GM18517 (cell line): ENCODE data around the gene CTNNA3.
"Not testable (repeated sequence)": the region's sequence is repeated elsewhere in the genome, so short reads cannot be mapped to it uniquely, and the experiment has no call there.

Source experiments
- ATAC-seq: cut with Tn5 transposase; IDR thresholded peaks from one replicate; pipeline ENCODE4 v1.9.1; 2021; ENCODE audit warnings: mild to moderate bottlenecking, moderate library complexity; ENCODE audit not compliant: unreplicated experiment

The CTNNA3 gene

GRCh38 chr10:67259319-67259929 is 436.6 kb downstream of the CTNNA3 start:
- no peak for ATAC-seq

DNA sequence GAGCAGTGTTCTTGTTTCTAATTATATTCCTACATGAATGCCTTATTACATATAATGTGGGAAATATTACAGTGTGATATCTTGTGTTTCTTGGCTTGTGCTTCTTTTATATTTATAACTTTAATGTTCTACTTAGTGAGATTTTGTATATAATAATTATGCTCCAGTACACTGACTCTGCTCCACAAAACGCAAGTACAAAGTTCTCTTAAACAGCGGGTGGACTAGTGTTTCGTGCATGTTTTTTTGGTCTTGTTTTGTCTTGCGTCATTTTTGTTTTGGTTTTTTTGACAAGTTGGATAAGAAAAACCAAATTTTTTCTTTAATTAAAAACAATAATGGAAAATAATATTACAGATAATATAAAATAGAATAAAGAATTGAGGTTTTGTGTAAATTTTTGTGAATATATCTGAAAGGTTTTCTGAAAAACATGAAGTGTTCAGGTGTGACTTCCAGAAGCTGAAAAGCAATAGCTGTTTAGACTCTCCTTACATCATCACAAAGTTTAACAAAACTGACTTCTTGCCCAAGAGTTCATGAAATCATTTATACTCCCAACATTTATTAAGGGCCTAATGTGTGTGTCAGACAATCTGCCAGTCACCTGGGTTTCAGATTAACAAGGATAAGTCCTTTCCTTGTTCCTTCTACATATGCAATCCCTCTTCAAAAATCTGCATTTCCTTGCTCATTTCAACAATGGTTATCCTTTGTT is 438.4 kb downstream of the CTNNA3 start:
- no peak for ATAC-seq

DNA sequence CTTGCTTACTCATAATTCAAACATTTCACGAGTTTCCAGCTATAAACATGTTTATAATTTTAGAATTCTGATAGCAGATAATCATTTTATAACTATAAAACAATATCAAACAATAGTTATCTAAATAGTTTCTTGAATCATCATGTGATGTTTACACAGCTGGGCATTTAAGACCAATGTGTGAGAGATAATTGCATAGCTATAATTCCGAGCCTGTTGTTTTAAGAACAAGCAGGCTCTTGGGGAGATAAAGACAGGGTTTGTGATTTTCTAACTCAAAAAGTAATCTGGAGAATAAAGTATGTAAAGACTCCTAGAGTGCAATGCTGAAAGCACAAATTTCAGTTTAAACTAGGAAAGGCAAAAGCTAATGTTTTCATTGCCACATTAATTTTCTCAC is 439.0 kb downstream of the CTNNA3 start:
- no peak for ATAC-seq

DNA sequence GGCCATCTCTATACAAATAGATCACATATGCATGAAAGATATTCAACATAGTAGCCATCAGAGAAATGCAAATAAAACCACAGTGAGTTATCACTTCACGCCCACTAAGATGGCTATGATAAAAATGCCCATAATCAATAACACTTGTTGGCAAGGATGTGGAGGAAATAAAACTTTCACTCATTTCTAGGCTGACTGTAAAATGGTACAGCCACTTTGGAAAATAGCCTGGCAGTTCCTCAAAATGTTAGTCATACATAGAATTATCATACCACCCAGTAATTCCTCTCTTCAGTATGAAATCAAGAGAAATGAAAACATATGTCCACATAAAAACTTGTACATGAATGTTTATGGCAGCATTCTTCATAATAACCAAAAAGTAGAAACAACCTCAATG is 445.3 kb downstream of the CTNNA3 start:
- no peak for ATAC-seq

DNA sequence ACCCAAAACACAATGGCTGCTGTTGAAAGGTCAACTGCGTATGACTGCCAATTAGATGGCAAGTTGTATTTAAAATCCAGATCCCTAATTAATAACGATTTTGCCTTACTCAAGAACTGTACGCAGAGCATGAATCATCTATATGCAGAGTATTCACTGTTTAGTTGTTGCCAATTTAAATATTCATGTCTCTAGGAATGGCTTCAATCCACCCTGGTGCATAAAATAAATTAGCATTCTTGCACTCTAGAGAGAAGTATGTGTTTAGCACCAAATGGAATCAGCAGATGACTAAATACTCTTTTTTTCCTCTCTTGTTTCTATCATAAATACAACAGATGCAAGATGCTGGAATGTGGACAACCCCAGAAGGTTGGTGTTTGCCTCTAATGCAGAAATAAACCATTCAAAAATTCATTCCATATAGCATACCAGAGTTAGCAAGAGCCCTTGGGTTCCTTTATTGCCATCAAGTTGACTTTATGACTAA is 449.9 kb downstream of the CTNNA3 start:
- no peak for ATAC-seq

- no peak for ATAC-seq
These were observed 453.5 kb downstream of the CTNNA3 start for GRCh38 chr10:67242528-67242927.

DNA sequence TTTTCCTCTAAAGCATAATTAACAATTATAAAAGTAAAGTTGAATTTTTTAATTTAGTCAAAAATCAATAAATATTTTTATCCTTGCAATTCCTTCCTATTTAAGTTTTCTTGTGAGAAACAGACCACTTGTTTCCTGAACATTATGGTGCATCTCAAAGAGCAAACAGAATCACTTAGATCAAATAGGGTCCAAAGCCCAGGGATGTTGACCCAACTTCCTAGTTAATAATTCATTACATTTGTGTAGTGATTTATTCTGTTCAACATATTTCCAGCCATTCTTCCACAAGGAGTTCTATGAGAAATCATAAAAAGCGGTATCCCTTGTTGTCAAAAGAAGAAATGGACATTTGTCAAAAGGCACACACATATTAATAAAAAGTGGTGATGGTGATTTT is 454.5 kb downstream of the CTNNA3 start:
- ATAC-seq, result no peak

DNA sequence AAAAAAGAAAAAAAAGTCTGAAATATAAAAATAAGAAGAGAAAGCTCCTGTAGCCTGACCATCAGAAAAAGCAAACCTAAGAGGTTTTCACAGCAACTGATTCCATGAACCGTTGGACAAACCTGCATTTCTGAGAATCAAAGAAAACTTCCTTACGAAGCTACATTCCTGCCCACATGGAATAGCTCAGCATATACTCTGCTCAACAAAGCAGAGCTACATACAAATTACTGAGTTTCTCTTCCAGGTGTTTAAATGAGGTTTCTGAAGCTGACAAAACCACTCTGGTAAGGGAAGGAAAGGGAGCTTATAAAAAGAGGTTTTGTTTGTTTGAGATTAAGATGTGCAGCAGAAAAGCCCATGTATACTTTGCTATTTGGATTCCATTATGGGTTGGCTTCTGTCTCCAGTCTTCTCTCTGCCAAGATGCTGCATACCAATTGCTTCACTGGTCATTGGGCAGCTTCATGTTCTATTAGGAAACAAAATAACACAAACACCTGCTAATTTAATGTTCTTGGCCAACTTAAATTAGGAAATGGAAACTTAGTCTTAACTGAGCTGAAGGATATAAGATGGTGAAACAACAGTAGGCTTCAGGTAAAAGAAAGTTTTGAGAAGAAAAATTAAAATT is 456.0 kb downstream of the CTNNA3 start:
- ATAC-seq, result no peak

DNA sequence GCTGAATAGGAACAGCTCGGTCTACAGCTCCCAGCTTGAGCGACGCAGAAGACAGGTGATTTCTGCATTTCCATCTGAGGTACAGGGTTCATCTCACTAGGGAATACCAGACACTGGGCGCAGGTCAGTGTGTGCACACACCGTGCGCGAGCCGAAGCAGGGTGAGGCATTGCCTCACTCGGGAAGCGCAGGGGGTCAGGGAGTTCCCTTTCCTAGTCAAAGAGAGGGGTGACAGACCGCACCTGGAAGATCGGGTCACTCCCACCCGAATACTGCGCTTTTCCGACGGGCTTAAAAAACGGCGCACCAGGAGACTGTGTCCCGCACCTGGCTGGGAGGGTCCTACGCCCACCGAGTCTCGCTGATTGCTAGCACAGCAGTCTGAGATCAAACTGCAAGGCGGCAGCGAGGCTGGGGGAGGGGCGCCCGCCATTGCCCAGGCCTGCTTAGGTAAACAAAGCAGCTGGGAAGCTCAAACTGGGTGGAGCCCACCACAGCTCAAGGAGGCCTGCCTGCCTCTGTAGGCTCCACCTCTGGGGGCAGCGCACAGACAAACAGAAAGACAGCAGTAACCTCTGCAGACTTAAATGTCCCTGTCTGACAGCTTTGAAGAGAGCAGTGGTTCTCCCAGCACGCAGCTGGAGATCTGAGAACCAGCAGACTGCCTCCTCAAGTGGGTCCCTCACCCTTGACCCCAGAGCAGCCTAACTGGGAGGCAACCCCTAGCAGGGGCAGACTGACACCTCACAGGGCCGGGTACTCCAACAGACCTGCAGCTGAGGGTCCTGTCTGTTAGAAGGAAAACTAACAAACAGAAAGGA is 465.1 kb downstream of the CTNNA3 start:
- not testable (repeated sequence) for ATAC-seq

DNA sequence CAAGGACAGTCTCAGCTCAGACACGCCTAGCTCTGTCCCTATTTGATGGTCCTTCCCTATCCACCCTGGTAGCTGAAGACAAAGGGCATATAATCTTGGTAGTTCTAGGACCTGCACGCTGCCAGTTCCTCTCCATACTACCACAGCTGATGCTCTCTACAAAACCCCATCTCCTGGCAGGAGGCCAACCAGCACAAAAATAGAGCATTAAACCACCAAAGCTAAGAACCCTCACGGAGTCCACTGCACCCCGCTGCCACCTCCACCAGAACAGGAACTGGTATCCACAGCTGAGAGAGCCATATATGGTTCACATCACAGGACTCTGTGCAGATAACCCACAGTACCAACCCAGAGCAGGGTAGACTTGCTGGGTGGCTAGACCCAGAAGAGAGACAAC is 470.8 kb downstream of the CTNNA3 start:
- ATAC-seq, result no peak

- no peak for ATAC-seq
These were observed 471.4 kb downstream of the CTNNA3 start for GRCh38 chr10:67224553-67224952.

DNA sequence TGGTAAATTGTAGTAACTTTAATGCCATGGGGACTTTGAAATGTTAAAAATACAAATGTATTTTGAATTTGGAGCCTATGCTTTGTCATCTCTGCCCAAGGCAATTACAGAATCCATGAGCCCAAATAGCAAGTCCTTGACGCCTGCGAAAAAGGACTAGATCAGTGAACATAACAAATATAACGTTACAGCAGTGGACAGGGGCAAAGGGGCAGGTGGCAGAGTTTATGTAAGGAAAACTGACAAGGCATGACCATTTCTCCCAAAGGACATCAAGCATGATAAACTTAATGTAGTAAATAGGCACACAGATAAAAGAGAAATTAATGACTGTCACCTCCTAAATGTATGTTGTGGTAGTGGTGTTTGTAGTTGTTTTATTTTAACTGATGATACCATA is 473.1 kb downstream of the CTNNA3 start:
- ATAC-seq, result no peak

DNA sequence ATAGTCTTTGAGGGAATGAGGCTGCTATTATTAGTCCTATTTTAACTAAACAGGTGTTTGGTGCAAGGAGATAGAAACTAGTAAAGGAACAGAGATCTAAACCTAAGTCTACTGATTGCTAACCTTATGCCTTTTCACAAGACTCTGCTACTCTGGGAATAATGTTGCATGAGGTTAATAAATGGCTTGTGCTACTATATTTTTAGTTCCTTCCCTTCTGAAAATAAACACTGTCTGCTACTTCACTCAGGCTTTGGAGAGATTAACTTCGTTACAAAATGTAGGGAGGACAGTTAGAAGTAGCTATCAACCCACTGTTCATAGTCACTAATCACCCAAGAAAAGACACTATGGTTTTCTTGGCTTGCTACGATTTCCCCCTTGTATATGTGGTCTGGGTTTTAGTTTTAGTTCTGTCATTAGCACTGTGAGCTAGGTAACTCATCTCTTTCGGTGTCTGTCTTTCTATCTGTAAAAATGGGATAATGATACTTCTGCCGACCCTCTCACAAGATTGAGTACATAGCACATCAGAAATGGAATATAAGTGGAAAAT is 474.0 kb downstream of the CTNNA3 start:
- no peak for ATAC-seq

GRCh38 chr10:67211680-67212079 is 484.3 kb downstream of the CTNNA3 start:
- no peak for ATAC-seq

DNA sequence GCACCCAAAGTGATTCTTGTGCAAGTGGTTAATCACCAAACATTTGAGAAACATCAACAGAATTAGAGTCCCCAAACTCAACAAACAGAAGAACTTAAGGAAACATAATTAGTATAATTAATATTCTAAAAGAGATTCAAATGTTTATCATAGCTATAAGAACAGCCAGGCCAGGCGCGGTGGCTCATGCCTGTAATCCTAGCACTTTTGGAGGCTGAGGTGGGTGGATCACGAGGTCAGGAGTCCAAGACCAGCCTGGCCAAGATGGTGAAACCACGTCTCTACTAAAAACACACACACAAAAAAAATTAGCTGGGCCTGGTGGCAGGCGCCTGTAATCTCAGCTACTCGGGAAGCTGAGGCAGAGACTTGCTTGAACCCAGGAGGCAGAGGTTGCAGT is 488.1 kb downstream of the CTNNA3 start:
- not testable (repeated sequence) for ATAC-seq

DNA sequence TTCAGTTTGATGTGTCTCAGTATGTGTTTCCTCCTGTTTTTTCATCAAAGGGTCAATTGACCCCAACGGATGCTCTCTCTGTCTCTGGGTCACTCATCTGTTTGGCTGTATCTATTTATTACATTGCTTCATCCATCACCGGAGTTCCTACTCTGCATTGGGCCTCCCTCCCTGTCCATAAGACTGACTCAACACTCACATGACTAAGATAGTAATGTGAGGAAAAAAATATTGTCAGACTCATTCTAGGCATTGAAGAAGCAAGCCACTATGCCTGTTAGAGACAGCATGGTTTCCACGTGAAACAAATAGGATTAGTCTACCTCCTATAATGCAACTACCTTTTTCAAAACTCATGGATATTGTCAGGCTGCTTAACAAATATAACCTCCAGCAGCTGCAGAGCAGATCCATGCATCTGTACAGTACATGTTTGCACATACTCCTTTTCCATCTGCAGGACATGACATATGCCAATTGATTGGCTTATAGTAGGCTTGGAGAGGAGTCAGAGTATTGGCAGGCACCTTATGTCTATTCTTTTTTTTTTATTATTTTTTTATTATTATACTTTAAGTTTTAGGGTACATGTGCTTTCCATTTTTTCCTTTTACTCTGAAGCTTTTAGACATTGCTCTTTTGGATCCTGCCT is 495.0 kb downstream of the CTNNA3 start:
- no peak for ATAC-seq

GRCh38 chr10:67175354-67175753 is 520.6 kb downstream of the CTNNA3 start:
- no peak for ATAC-seq

- no peak for ATAC-seq
These were observed 522.2 kb downstream of the CTNNA3 start for GRCh38 chr10:67173787-67174186.

DNA sequence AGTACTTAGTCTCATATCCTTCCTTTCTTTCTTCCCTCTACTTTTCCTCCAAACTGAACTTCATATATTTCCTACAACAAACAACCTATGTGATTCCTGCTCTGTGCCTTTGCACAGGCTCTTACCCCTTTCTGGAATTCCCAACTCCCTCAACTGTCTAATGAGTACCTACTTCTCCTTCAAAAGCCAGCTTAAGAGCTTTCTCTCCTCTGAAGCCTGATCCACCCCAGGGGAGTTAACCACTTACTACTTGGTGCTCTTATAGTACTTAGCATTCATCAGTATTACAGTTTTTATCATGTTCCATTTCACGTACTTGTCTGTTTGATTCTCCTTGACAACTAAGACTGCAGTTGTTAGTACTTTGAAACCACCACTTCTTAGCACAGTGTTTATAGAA is 524.0 kb downstream of the CTNNA3 start:
- ATAC-seq, result no peak

- no peak for ATAC-seq
These were observed 539.8 kb downstream of the CTNNA3 start for GRCh38 chr10:67156239-67156638.
